GM12873 (cell line): ENCODE data around the gene MTFP1.

Experiments used
- CTCF ChIP-seq: IDR thresholded peaks from 2 replicates; pipeline ENCODE4 v1.5.1; 2012; ENCODE audit warnings: low read depth, mild to moderate bottlenecking, moderate library complexity, low read length, control low read depth; ENCODE audit not compliant: insufficient read depth; ENCODE audit errors: missing control alignments

Gene MTFP1

GRCh38 chr22:30424534-30425326, 838 bp upstream of the MTFP1 start:
- TF ChIP-seq CTCF: peak; percentile 38

GRCh38 chr22:30425327-30425615, 297 bp upstream of the MTFP1 start:
- TF ChIP-seq CTCF: no peak

- peak; percentile 91 for TF ChIP-seq CTCF
Observed at GRCh38 chr22:30426388-30427353, 1.1 kb downstream of the MTFP1 start.

GRCh38 chr22:30427871-30428270, 2.3 kb downstream of the MTFP1 start:
- TF ChIP-seq CTCF: no peak

GRCh38 chr22:30429887-30430286, 4.3 kb downstream of the MTFP1 start:
- TF ChIP-seq CTCF: no peak

GRCh38 chr22:30430933-30431332, 5.4 kb downstream of the MTFP1 start:
- TF ChIP-seq CTCF: no peak

- TF ChIP-seq CTCF: no peak
Observed at GRCh38 chr22:30432096-30432495, 6.5 kb downstream of the MTFP1 start.
